HepG2 (cell line): Measurements from ENCODE around the gene RPS27L. TPM values are rescaled to one million over a fixed set of nuclear protein-coding genes. Genes with fewer than 3 reads are reported as not detected.

ENCODE experiments used
- CAMTA2 ChIP-seq: sonication (generic); formaldehyde crosslinking; IDR thresholded peaks from 2 replicates; pipeline ENCODE4 v1.4.0; 2020; ENCODE audit warnings: mild to moderate bottlenecking, missing genetic modification reagents, borderline replicate concordance
- CBX5 ChIP-seq: sonication (generic); formaldehyde crosslinking; IDR thresholded peaks from 2 replicates; pipeline ENCODE4 v1.4.0; 2020; ENCODE audit warnings: missing genetic modification reagents, borderline replicate concordance
- ELF1 ChIP-seq: sonication (generic); formaldehyde crosslinking; IDR thresholded peaks from 2 replicates; pipeline ENCODE4 v1.4.0; 2020; ENCODE audit warnings: missing genetic modification reagents
- HNRNPK ChIP-seq: fragments of 200-400 bp; formaldehyde crosslinking; IDR thresholded peaks from 2 replicates; pipeline ENCODE4 v1.6.1; 2018; ENCODE audit warnings: low read length, low read depth, moderate library complexity, mild to moderate bottlenecking; ENCODE audit not compliant: poor library complexity, severe bottlenecking
- HNRNPLL ChIP-seq: fragments of 200-400 bp; formaldehyde crosslinking; IDR thresholded peaks from 2 replicates; pipeline ENCODE4 v1.6.1; 2017; ENCODE audit warnings: mild to moderate bottlenecking, low read depth, low read length; ENCODE audit not compliant: poor library complexity, severe bottlenecking
- HOXA9 ChIP-seq: sonication (generic); formaldehyde crosslinking; IDR thresholded peaks from 2 replicates; pipeline ENCODE4 v1.8.1; 2022; ENCODE audit warnings: missing genetic modification reagents, mild to moderate bottlenecking, moderate library complexity, borderline replicate concordance
- MAFG ChIP-seq: sonication (generic); formaldehyde crosslinking; IDR thresholded peaks from 2 replicates; pipeline ENCODE4 v1.5.1; 2020; ENCODE audit warnings: mild to moderate bottlenecking, missing genetic modification reagents
- MLXIP ChIP-seq: sonication (generic); formaldehyde crosslinking; IDR thresholded peaks from 2 replicates; pipeline ENCODE4 v1.9.0; 2021; ENCODE audit warnings: missing genetic modification reagents, borderline replicate concordance
- MTA3 ChIP-seq: sonication (generic); formaldehyde crosslinking; IDR thresholded peaks from 2 replicates; pipeline ENCODE4 v1.4.0; 2020; ENCODE audit warnings: missing genetic modification reagents
- MYNN ChIP-seq: sonication (generic); formaldehyde crosslinking; IDR thresholded peaks from 2 replicates; pipeline ENCODE4 v1.4.0; 2020; ENCODE audit warnings: mild to moderate bottlenecking, low read depth, missing genetic modification reagents
- RFXANK ChIP-seq: IDR thresholded peaks from 2 replicates; pipeline ENCODE4 v1.6.1; 2016
- TCF7L2 ChIP-seq: IDR thresholded peaks from 2 replicates; pipeline ENCODE4 v1.6.1; 2011; ENCODE audit warnings: mild to moderate bottlenecking, low read depth, low read length, moderate library complexity
- TRIM22 ChIP-seq: fragments of 450-650 bp; IDR thresholded peaks from 2 replicates; pipeline ENCODE4 v1.6.1; 2017
- ZBTB38 ChIP-seq: sonication (generic); formaldehyde crosslinking; IDR thresholded peaks from 2 replicates; pipeline ENCODE4 v1.5.1; 2020; ENCODE audit warnings: mild to moderate bottlenecking, missing genetic modification reagents
- ZBTB49 ChIP-seq: sonication (generic); formaldehyde crosslinking; IDR thresholded peaks from 2 replicates; pipeline ENCODE4 v1.4.0; 2020; ENCODE audit warnings: missing genetic modification reagents, borderline replicate concordance
- ZFX ChIP-seq: sonication (generic); formaldehyde crosslinking; IDR thresholded peaks from 2 replicates; pipeline ENCODE4 v1.4.0; 2020; ENCODE audit warnings: mild to moderate bottlenecking, low read depth, missing genetic modification reagents, moderate library complexity
- ZNF30 ChIP-seq: sonication (generic); formaldehyde crosslinking; IDR thresholded peaks from 2 replicates; pipeline ENCODE4 v1.5.0; 2020; ENCODE audit warnings: mild to moderate bottlenecking, missing genetic modification reagents
- ZNF614 ChIP-seq: IDR thresholded peaks from 2 replicates; pipeline ENCODE4 v1.6.1; 2018; ENCODE audit warnings: missing biosample characterization, missing genetic modification reagents, inconsistent platforms, borderline replicate concordance
- ZNF761 ChIP-seq: sonication (generic); formaldehyde crosslinking; conservative IDR thresholded peaks from 2 replicates; pipeline ENCODE4 v1.4.0; 2020; ENCODE audit warnings: mild to moderate bottlenecking, missing genetic modification reagents
- ZNF784 ChIP-seq: sonication (generic); formaldehyde crosslinking; IDR thresholded peaks from 2 replicates; pipeline ENCODE4 v1.5.1; 2020; ENCODE audit warnings: missing genetic modification reagents, mild to moderate bottlenecking, borderline replicate concordance
- ZZZ3 ChIP-seq: sonication (generic); formaldehyde crosslinking; IDR thresholded peaks from 2 replicates; pipeline ENCODE4 v1.4.0; 2020; ENCODE audit warnings: missing genetic modification reagents, mild to moderate bottlenecking, borderline replicate concordance
- polyA plus RNA-seq, 8 experiments: library from polyadenylated mRNA; depleted of rRNA in 3 of 8; stranded (reverse) in 7 of 8; unstranded in 1 of 8; fragments of >200 nt; fragmentation: Illumina TruSeq in 4 of 8; extraction: Trizol in 4 of 8; gene quantifications; 2 replicates each; pipeline versions ENCODE4 v1.2.1 to v1.2.3, GENCODE V29; 2011 to 2016; ENCODE audit warnings: low read depth in 4 of 8, missing spikeins in 1 of 8, mixed read lengths in 1 of 8; ENCODE audit not compliant: insufficient read depth in 1 of 8
- total RNA-seq, 5 experiments: library from RNA; depleted of rRNA; stranded (reverse); fragments of >200 nt; fragmentation: Illumina TruSeq; extraction: Trizol; gene quantifications; 2 replicates each; pipeline ENCODE4 v1.2.3, GENCODE V29; 2016; ENCODE audit warnings: low read depth in 1 of 5
- TF ChIP-seq, protein P1 (sequence below): sonication (generic); formaldehyde crosslinking; IDR thresholded peaks from 2 replicates; pipeline ENCODE4 v1.4.0; 2020; ENCODE audit warnings: missing genetic modification reagents

Gene RPS27L
- total and polyA plus RNA-seq, 2 of the 13 experiments (the other 11 are each of a cell fraction or from before 2014, with no cell fraction given) = 231 to 433 TPM

- TF ChIP-seq TRIM22 (no peak), HOXA9 (CRISPR knock-in tag) (no peak), RFXANK (CRISPR knock-in tag) (no peak), ELF1 (CRISPR knock-in tag) (peak; percentile 64), MYNN (CRISPR knock-in tag) (no peak), ZNF784 (CRISPR knock-in tag) (no peak), ZBTB49 (no peak), MLXIP (CRISPR knock-in tag) (no peak), TCF7L2 (no peak), ZNF761 (CRISPR knock-in tag) (no peak), CAMTA2 (0 out of 2 replicates have a peak, but pooled peaks have one; percentile 45), ZNF30 (CRISPR knock-in tag) (no peak), MAFG (CRISPR knock-in tag) (no peak), ZFX (CRISPR knock-in tag) (no peak; the same call in 1 of the 2 replicates), HNRNPK (no peak), ZBTB38 (CRISPR knock-in tag) (no peak), MTA3 (CRISPR knock-in tag) (no peak), ZNF614 (CRISPR knock-in tag) (no peak), HNRNPLL (no peak), ZZZ3 (no peak), CBX5 (CRISPR knock-in tag) (no peak)
- TF ChIP-seq, protein P1, sequence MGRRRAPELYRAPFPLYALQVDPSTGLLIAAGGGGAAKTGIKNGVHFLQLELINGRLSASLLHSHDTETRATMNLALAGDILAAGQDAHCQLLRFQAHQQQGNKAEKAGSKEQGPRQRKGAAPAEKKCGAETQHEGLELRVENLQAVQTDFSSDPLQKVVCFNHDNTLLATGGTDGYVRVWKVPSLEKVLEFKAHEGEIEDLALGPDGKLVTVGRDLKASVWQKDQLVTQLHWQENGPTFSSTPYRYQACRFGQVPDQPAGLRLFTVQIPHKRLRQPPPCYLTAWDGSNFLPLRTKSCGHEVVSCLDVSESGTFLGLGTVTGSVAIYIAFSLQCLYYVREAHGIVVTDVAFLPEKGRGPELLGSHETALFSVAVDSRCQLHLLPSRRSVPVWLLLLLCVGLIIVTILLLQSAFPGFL (CRISPR knock-in tag) = no peak
Measured at GRCh38 chr15:63121382-63122001, 35.8 kb downstream of the RPS27L start, which contains the start of gene LACTB (continued).
